Measurements from ENCODE around the gene NCDN.
A peak's percentile ranks its signal among the peaks of the same experiment; 100 is the strongest.

NCDN gene

GRCh38 chr1:35553851-35554250 is 3.7 kb upstream of the NCDN start:
- no peaks in the 10 kb centered on the region for H3K9me3 ChIP-seq (ENCODE audit: insufficient read depth, low read length, severe bottlenecking)
- no peak overlapping the region for H3K4me2 ChIP-seq (ENCODE audit: insufficient read depth, low read length)
- TF ChIP-seq CTCF (IDR thresholded peaks at IDR 0.05; ENCODE audit: borderline replicate concordance, extremely low read depth, low read length, poor library complexity, severe bottlenecking): no peak
- no peak for TF ChIP-seq EZH2 (IDR thresholded peaks at IDR 0.05; ENCODE audit: borderline replicate concordance, low read depth, low read length, severe bottlenecking)
- H3K79me2 ChIP-seq (ENCODE audit: insufficient read depth, low read length): peaks cover 35% of the 10 kb centered on the region
- DNase-seq: no peak
- peaks cover 30% of the 10 kb centered on the region for H3K36me3 ChIP-seq (ENCODE audit: insufficient read depth, low read length)
- no peak overlapping the region for H3K9ac ChIP-seq (ENCODE audit: low read depth, low read length)
- H3K27ac ChIP-seq (ENCODE audit: low read length): no peak overlapping the region
- ATAC-seq (ENCODE audit: insufficient read depth, low read depth): no peak
- no peak overlapping the region for H3K4me3 ChIP-seq (ENCODE audit: low read depth in 1 of 2, low read length in 2 of 2)
- H3K27me3 ChIP-seq (ENCODE audit: insufficient read depth, low read length, poor library complexity): no peaks in the 10 kb centered on the region
- peaks cover 29% of the 10 kb centered on the region for H3K4me1 ChIP-seq (ENCODE audit: insufficient read depth, low read length)
- H4K20me1 ChIP-seq (ENCODE audit: insufficient read depth, low read length): no peaks in the 10 kb centered on the region
- H2AFZ ChIP-seq (ENCODE audit: low read depth, low read length): no peak overlapping the region

DNA sequence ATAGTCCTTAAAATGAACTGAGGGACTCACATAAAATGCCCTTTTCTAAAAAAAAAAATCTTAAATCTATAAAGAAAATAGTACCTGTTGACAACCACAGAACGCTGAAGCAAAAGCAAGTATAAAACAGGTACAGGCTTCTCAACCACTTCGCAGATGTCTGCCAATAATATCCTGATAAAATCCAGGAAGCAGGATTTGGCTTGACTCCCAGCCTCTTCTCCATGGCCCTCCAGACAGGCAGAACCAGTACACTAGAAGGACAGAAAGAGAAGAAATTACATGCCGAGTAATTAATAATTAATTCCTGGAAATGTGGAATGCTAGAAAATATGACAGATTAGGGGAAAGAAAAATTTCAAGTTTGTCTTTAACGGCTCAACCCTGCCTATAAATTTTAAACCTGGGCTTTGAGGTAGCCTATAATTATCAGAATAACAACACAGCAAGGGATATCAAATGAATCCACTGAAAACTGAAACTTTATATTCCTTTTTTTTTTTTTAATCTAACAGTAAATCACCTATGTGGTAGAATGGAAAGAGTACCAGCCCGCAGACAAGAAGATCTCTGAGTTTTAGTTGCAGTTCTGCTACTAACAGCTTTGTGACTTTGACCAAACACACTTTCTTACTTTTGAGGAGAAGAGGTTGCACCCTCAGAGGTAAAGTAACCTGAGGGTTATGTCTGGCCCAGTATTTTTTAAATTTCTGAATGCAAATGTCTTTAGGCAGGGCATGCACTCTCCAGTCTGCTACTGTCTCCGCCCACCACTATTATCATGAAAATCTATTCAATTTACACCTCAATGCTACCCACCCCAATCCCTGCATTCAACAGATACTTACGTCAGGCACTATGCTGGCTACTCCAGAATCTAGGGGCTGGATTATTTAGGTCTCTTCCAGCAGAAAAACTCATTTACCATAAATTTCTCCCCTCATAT is 3.1 kb upstream of the NCDN start:
- H3K4me3 ChIP-seq (ENCODE audit: low read depth in 1 of 2, low read length in 2 of 2): no peak overlapping the region
- H3K36me3 ChIP-seq (ENCODE audit: insufficient read depth, low read length): peaks cover 30% of the 10 kb centered on the region
- H4K20me1 ChIP-seq (ENCODE audit: insufficient read depth, low read length): no peaks in the 10 kb centered on the region
- H3K4me1 ChIP-seq (ENCODE audit: insufficient read depth, low read length): peaks cover 34% of the 10 kb centered on the region
- H3K27ac ChIP-seq (ENCODE audit: low read length): no peak overlapping the region
- H3K9me3 ChIP-seq (ENCODE audit: insufficient read depth, low read length, severe bottlenecking): no peaks in the 10 kb centered on the region
- ATAC-seq (ENCODE audit: insufficient read depth, low read depth) (no peak), DNase-seq (no peak)
- no peak overlapping the region for H2AFZ ChIP-seq (ENCODE audit: low read depth, low read length)
- H3K9ac ChIP-seq (ENCODE audit: low read depth, low read length): no peak overlapping the region
- peaks cover 35% of the 10 kb centered on the region for H3K79me2 ChIP-seq (ENCODE audit: insufficient read depth, low read length)
- H3K4me2 ChIP-seq (ENCODE audit: insufficient read depth, low read length): peak overlapping the region; percentile 100; the same call in 1 of the 2 replicates
- H3K27me3 ChIP-seq (ENCODE audit: insufficient read depth, low read length, poor library complexity): no peaks in the 10 kb centered on the region
- TF ChIP-seq EZH2 (IDR thresholded peaks at IDR 0.05; ENCODE audit: borderline replicate concordance, low read depth, low read length, severe bottlenecking): no peak
- TF ChIP-seq CTCF (IDR thresholded peaks at IDR 0.05; ENCODE audit: borderline replicate concordance, extremely low read depth, low read length, poor library complexity, severe bottlenecking): no peak

GRCh38 chr1:35555212-35555584 is 2.4 kb upstream of the NCDN start:
- H2AFZ ChIP-seq (ENCODE audit: low read depth, low read length): no peak overlapping the region
- H3K4me3 ChIP-seq (ENCODE audit: low read depth in 1 of 2, low read length in 2 of 2): no peak overlapping the region
- DNase-seq (no peak), ATAC-seq (ENCODE audit: insufficient read depth, low read depth) (no peak)
- H3K9ac ChIP-seq (ENCODE audit: low read depth, low read length): no peak overlapping the region
- H3K27ac ChIP-seq (ENCODE audit: low read length): no peak overlapping the region
- no peaks in the 10 kb centered on the region for H4K20me1 ChIP-seq (ENCODE audit: insufficient read depth, low read length)
- no peaks in the 10 kb centered on the region for H3K27me3 ChIP-seq (ENCODE audit: insufficient read depth, low read length, poor library complexity)
- H3K9me3 ChIP-seq (ENCODE audit: insufficient read depth, low read length, severe bottlenecking): no peaks in the 10 kb centered on the region
- peaks cover 34% of the 10 kb centered on the region for H3K4me1 ChIP-seq (ENCODE audit: insufficient read depth, low read length)
- peaks cover 30% of the 10 kb centered on the region for H3K36me3 ChIP-seq (ENCODE audit: insufficient read depth, low read length)
- H3K79me2 ChIP-seq (ENCODE audit: insufficient read depth, low read length): peaks cover 35% of the 10 kb centered on the region
- H3K4me2 ChIP-seq (ENCODE audit: insufficient read depth, low read length): peak overlapping the region; percentile 100; the same call in 1 of the 2 replicates
- TF ChIP-seq EZH2 (IDR thresholded peaks at IDR 0.05; ENCODE audit: borderline replicate concordance, low read depth, low read length, severe bottlenecking) (no peak), CTCF (IDR thresholded peaks at IDR 0.05; ENCODE audit: borderline replicate concordance, extremely low read depth, low read length, poor library complexity, severe bottlenecking) (no peak)
